ENCODE results near the gene EYS. TPM values are rescaled to one million over a fixed set of nuclear protein-coding genes. Genes with fewer than 3 reads are reported as not detected.

The EYS gene
- total RNA-seq, 2 donors from 2014 or later, result 0.18 to 3.5 TPM

GRCh38 chr6:63690221-63690620 lies 2016.8 kb downstream of the EYS start:
- intact Hi-C loops (cut with DNase I), result no loop called here
- H3K27me3 ChIP-seq (replicated peaks; ENCODE audit: insufficient read depth), result no peaks in the 10 kb centered on the region
- H3K27ac ChIP-seq, result no peak overlapping the region
- no peak overlapping the region for H3K4me3 ChIP-seq
- H3K4me1 ChIP-seq (replicated peaks), result no peaks in the 10 kb centered on the region
- no peaks in the 10 kb centered on the region for H3K36me3 ChIP-seq
- no peak for DNase-seq (ENCODE audit: low spot score)
- no peaks in the 10 kb centered on the region for H3K9me3 ChIP-seq
- no peak for TF ChIP-seq POLR2A (IDR thresholded peaks at IDR 0.05)
- no peak for TF ChIP-seq POLR2AphosphoS5 (IDR thresholded peaks at IDR 0.05)
- no peak for TF ChIP-seq CTCF (IDR thresholded peaks at IDR 0.05)

GRCh38 chr6:63689421-63689820 lies 2017.6 kb downstream of the EYS start:
- Histone ChIP-seq H3K4me3 (no peak overlapping the region), H3K27me3 (replicated peaks; ENCODE audit: insufficient read depth) (no peaks in the 10 kb centered on the region), H3K4me1 (replicated peaks) (no peaks in the 10 kb centered on the region), H3K27ac (no peak overlapping the region), H3K9me3 (no peaks in the 10 kb centered on the region), H3K36me3 (no peaks in the 10 kb centered on the region)
- intact Hi-C loops (cut with DNase I), result no loop called here
- 92% methylated on average over 2 of the region's 2 CpGs for WGBS
- TF ChIP-seq POLR2A (IDR thresholded peaks at IDR 0.05), result no peak
- TF ChIP-seq CTCF (IDR thresholded peaks at IDR 0.05), result no peak
- TF ChIP-seq POLR2AphosphoS5 (IDR thresholded peaks at IDR 0.05), result no peak
- DNase-seq (ENCODE audit: low spot score), result no peak

GRCh38 chr6:63685446-63686379 lies 2021.3 kb downstream of the EYS start:
- H3K4me3 ChIP-seq, result no peak overlapping the region
- no peak overlapping the region for H3K27ac ChIP-seq
- no peak for TF ChIP-seq POLR2AphosphoS5 (IDR thresholded peaks at IDR 0.05)
- no peak for TF ChIP-seq CTCF (IDR thresholded peaks at IDR 0.05)
- TF ChIP-seq POLR2A (IDR thresholded peaks at IDR 0.05), result no peak
- no peaks in the 10 kb centered on the region for H3K36me3 ChIP-seq
- intact Hi-C loops (cut with DNase I), result no loop called here
- H3K4me1 ChIP-seq (replicated peaks), result no peaks in the 10 kb centered on the region
- H3K9me3 ChIP-seq, result no peaks in the 10 kb centered on the region
- H3K27me3 ChIP-seq (replicated peaks; ENCODE audit: insufficient read depth), result no peaks in the 10 kb centered on the region
- WGBS, result 87% methylated on average over 4 of the region's 4 CpGs
- DNase-seq (ENCODE audit: low spot score), result no peak

GRCh38 chr6:63683071-63683603 lies 2023.9 kb downstream of the EYS start:
- no peak for DNase-seq (ENCODE audit: low spot score)
- intact Hi-C loops (cut with DNase I), result no loop called here
- Histone ChIP-seq H3K36me3 (no peaks in the 10 kb centered on the region), H3K4me1 (replicated peaks) (no peaks in the 10 kb centered on the region), H3K4me3 (no peak overlapping the region), H3K27me3 (replicated peaks; ENCODE audit: insufficient read depth) (no peaks in the 10 kb centered on the region), H3K9me3 (no peaks in the 10 kb centered on the region), H3K27ac (no peak overlapping the region)
- no peak for TF ChIP-seq POLR2AphosphoS5 (IDR thresholded peaks at IDR 0.05)
- no peak for TF ChIP-seq CTCF (IDR thresholded peaks at IDR 0.05)
- TF ChIP-seq POLR2A (IDR thresholded peaks at IDR 0.05), result no peak
- 94% methylated on average over 1 of the region's 1 CpG for WGBS

GRCh38 chr6:63677282-63677681 lies 2029.7 kb downstream of the EYS start:
- 90% methylated on average over 1 of the region's 1 CpG for WGBS
- Histone ChIP-seq H3K36me3 (no peaks in the 10 kb centered on the region), H3K9me3 (no peaks in the 10 kb centered on the region), H3K27me3 (replicated peaks; ENCODE audit: insufficient read depth) (no peaks in the 10 kb centered on the region), H3K4me1 (replicated peaks) (no peaks in the 10 kb centered on the region), H3K4me3 (no peak overlapping the region), H3K27ac (no peak overlapping the region)
- intact Hi-C loops (cut with DNase I), result no loop called here
- TF ChIP-seq CTCF (IDR thresholded peaks at IDR 0.05) (no peak), POLR2A (IDR thresholded peaks at IDR 0.05) (no peak), POLR2AphosphoS5 (IDR thresholded peaks at IDR 0.05) (no peak)
- DNase-seq (ENCODE audit: low spot score), result no peak
